Tibial artery (tissue), 4 donors: ENCODE results near the gene TNP2.

Experiments
- DNase-seq, 2 donors: peaks; one replicate each; pipeline ENCODE4 v3.0.0-alpha.2; 2019
- H3K27ac ChIP-seq, 2 donors: fragments of 200-600 bp; sonication (generic) in 1 of 2; 1 replicate in 1 of 2; 2 replicates in 1 of 2; pipeline ENCODE4 v1.5.1; 2018 to 2019; ENCODE audit warnings: mild to moderate bottlenecking in 1 of 2
- H3K27me3 ChIP-seq, 2 donors: fragments of 200-600 bp; sonication (generic) in 1 of 2; one replicate each; pipeline versions ENCODE4 v1.5.1 to v1.6.0; 2016 to 2019
- H3K36me3 ChIP-seq, 3 donors: fragments of 200-600 bp; sonication (generic) in 2 of 3; one replicate each; pipeline ENCODE4 v1.5.1; 2016 to 2019; ENCODE audit warnings: mild to moderate bottlenecking in 2 of 3
- H3K4me1 ChIP-seq, 4 donors: fragments of 200-600 bp; sonication (generic) in 2 of 4; 1 replicate in 3 of 4; 2 replicates in 1 of 4; pipeline ENCODE4 v1.5.1; 2016 to 2019
- H3K4me3 ChIP-seq, 2 donors: fragments of 200-600 bp; sonication (generic) in 1 of 2; 1 replicate in 1 of 2; 2 replicates in 1 of 2; pipeline ENCODE4 v1.5.1; 2018 to 2019; ENCODE audit warnings: mild to moderate bottlenecking in 2 of 2
- H3K9me3 ChIP-seq, 3 donors: fragments of 200-600 bp; sonication (generic) in 1 of 3; one replicate each; pipeline ENCODE4 v1.5.1; 2016 to 2019
- intact Hi-C: fragments of 100-400 bp; cut with DNase I; formaldehyde crosslinking; loops from one replicate; pipeline ENCODE4 v1.15.0; 2023; ENCODE audit warnings: low total_unique reads
- TF ChIP-seq, protein P1 (sequence below), 2 experiments: fragments of 200-600 bp in 1 of 2; fragments of 450-650 bp in 1 of 2; IDR thresholded peaks; one replicate each; pipeline ENCODE4 v1.5.1; 2017 to 2019; ENCODE audit warnings: antibody characterized with exemption in 2 of 2, mild to moderate bottlenecking in 1 of 2, moderate library complexity in 1 of 2

The TNP2 gene

DNA sequence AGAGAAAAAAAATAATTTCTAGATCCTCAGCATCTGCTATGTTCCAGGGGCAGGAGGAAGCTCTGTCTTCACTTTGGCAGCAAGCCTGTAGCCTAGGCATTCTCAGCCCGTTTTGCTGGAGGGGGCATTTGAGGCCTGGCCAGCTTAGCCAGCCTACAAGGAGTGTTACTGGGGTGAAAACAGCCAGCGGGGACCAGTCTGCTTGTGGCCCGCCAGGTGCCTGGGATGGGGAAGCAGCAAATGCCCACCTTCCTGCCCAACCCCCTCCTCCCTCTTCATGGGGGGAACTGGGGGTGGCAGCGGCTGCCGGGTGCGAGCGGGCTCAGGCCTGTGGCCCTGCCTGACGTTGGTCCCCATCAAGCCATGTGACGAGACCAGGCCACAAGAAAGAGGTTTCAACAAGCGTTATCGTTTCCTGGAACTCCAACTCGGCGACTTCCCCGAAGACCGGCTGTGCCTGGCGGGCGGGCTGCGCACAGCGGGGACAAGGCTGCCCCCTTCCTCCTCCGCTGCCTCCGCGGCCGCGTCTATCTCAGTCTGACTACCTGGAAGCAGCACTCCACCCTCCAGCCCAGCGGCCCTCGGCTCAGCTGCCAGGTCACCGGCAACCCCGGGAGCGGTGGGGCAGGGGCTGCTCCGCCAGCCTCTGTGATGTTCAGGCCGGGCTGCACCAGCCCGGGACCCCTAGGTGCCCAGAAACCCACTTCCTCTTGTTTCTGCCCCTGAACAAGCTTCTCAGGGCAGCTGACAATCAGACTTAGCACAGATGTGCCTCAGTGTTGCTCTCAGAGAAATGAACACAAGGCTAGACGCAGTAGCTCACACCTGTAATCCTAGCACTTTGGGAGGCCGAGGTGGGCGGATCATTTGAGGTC lies 36.0 kb downstream of the TNP2 start:
- Histone ChIP-seq H3K4me3 (no peak overlapping the region), H3K36me3 (no peaks in the 10 kb centered on the region), H3K27ac (no peak overlapping the region), H3K27me3 (peaks cover 0 to 3% of the 10 kb centered on the region in 2 donors), H3K9me3 (no peaks in the 10 kb centered on the region), H3K4me1 (peaks cover 0 to 9% (median 0%) of the 10 kb centered on the region in 4 donors)
- TF ChIP-seq, protein P1, sequence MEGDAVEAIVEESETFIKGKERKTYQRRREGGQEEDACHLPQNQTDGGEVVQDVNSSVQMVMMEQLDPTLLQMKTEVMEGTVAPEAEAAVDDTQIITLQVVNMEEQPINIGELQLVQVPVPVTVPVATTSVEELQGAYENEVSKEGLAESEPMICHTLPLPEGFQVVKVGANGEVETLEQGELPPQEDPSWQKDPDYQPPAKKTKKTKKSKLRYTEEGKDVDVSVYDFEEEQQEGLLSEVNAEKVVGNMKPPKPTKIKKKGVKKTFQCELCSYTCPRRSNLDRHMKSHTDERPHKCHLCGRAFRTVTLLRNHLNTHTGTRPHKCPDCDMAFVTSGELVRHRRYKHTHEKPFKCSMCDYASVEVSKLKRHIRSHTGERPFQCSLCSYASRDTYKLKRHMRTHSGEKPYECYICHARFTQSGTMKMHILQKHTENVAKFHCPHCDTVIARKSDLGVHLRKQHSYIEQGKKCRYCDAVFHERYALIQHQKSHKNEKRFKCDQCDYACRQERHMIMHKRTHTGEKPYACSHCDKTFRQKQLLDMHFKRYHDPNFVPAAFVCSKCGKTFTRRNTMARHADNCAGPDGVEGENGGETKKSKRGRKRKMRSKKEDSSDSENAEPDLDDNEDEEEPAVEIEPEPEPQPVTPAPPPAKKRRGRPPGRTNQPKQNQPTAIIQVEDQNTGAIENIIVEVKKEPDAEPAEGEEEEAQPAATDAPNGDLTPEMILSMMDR (IDR thresholded peaks at IDR 0.05) = no peak
- intact Hi-C loops = no loop called here
- peak in 1 of 2 donors; percentile 24 for DNase-seq

DNA sequence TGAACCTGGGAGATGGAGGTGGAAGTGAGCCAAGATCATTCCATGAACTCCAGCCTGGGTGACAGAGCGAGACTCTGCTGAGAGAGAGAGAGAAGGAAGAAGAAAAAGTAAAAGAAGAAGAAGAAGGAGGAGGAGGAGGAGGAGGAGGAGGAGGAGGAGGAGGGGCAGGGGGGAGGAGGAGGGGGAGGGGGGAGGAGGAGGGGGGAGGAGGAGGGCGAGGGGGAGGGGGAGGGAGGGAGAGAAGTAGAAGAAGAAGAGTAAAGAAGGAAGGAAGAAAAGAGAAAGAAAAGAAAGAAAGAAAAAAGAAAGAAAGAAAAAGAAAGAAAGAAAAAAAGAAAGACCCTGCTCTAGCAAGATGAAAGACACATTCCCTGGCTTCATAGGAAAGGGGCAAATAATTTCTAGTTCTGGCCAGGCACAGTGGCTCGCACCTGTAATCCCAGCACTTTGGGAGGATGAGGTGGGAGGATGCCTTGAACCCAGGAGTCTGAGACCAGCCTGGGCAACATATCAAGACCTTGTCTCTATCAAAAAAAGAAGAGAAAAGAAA lies 36.7 kb downstream of the TNP2 start:
- Histone ChIP-seq H3K27ac (no peak overlapping the region), H3K4me1 (peaks cover 0 to 9% (median 0%) of the 10 kb centered on the region in 4 donors), H3K36me3 (no peaks in the 10 kb centered on the region), H3K9me3 (no peaks in the 10 kb centered on the region), H3K27me3 (peaks cover 0 to 3% of the 10 kb centered on the region in 2 donors), H3K4me3 (no peak overlapping the region)
- TF ChIP-seq, protein P1 (IDR thresholded peaks at IDR 0.05) = no peak
- intact Hi-C loops = no loop called here
- DNase-seq = no peak

GRCh38 chr16:11231367-11231970 lies 37.7 kb downstream of the TNP2 start:
- H3K27ac ChIP-seq = no peak overlapping the region
- no peaks in the 10 kb centered on the region for H3K36me3 ChIP-seq
- peaks cover 0 to 3% of the 10 kb centered on the region in 2 donors for H3K27me3 ChIP-seq
- no peak for DNase-seq
- TF ChIP-seq, protein P1 (IDR thresholded peaks at IDR 0.05) = no peak
- H3K9me3 ChIP-seq = no peaks in the 10 kb centered on the region
- intact Hi-C loops = no loop called here
- H3K4me1 ChIP-seq = peaks cover 0 to 9% (median 0%) of the 10 kb centered on the region in 4 donors
- no peak overlapping the region for H3K4me3 ChIP-seq

GRCh38 chr16:11229906-11230305 lies 39.2 kb downstream of the TNP2 start:
- intact Hi-C loops = no loop called here
- H3K27ac ChIP-seq = no peak overlapping the region
- DNase-seq = no peak
- peaks cover 0 to 3% of the 10 kb centered on the region in 2 donors for H3K27me3 ChIP-seq
- H3K4me1 ChIP-seq = peaks cover 0 to 20% (median 5%) of the 10 kb centered on the region in 4 donors
- no peak overlapping the region for H3K4me3 ChIP-seq
- no peaks in the 10 kb centered on the region for H3K36me3 ChIP-seq
- TF ChIP-seq, protein P1 (IDR thresholded peaks at IDR 0.05) = no peak
- H3K9me3 ChIP-seq = no peaks in the 10 kb centered on the region

GRCh38 chr16:11229432-11229831 lies 39.7 kb downstream of the TNP2 start:
- H3K27me3 ChIP-seq = peaks cover 0 to 3% of the 10 kb centered on the region in 2 donors
- no peaks in the 10 kb centered on the region for H3K9me3 ChIP-seq
- TF ChIP-seq, protein P1 (IDR thresholded peaks at IDR 0.05) = no peak
- intact Hi-C loops = no loop called here
- peaks cover 0 to 21% (median 7%) of the 10 kb centered on the region in 4 donors for H3K4me1 ChIP-seq
- no peaks in the 10 kb centered on the region for H3K36me3 ChIP-seq
- no peak for DNase-seq
- H3K27ac ChIP-seq = no peak overlapping the region
- no peak overlapping the region for H3K4me3 ChIP-seq
